Upper lobe of left lung (tissue), 6 donors: ENCODE data around the gene PPM1H. TPM values are rescaled to one million over a fixed set of nuclear protein-coding genes. Genes with fewer than 3 reads are reported as not detected.
"Not testable (repeated sequence)": the region's sequence is repeated elsewhere in the genome, so short reads cannot be mapped to it uniquely, and the experiment has no call there.

ENCODE experiments used
- ATAC-seq, 2 donors: fragments of 200-7000 bp; cut with Tn5 transposase; one replicate each; pipeline ENCODE4 v1.9.1; 2022; ENCODE audit warnings: mild to moderate bottlenecking in 2 of 2, moderate library complexity in 2 of 2; ENCODE audit not compliant: low FRiP score in 2 of 2
- DNase-seq, 2 donors: peaks; one replicate each; pipeline ENCODE4 v3.0.0-alpha.2; 2019 to 2020
- H3K27ac ChIP-seq, 4 donors: fragments of 200-600 bp; sonication (generic); one replicate each; pipeline ENCODE4 v1.5.1; 2016 to 2019
- H3K27me3 ChIP-seq, 4 donors: fragments of 200-600 bp; sonication (generic); one replicate each; pipeline ENCODE4 v1.5.1; 2017 to 2019
- H3K36me3 ChIP-seq, 4 donors: fragments of 200-600 bp; sonication (generic); one replicate each; pipeline ENCODE4 v1.5.1; 2016 to 2019
- H3K4me1 ChIP-seq, 4 donors: fragments of 200-600 bp; sonication (generic); one replicate each; pipeline ENCODE4 v1.5.1; 2018 to 2019
- H3K4me3 ChIP-seq, 4 donors: fragments of 200-600 bp; sonication (generic); one replicate each; pipeline ENCODE4 v1.5.1; 2017 to 2019; ENCODE audit warnings: mild to moderate bottlenecking in 2 of 4, moderate library complexity in 1 of 4
- H3K9me3 ChIP-seq, 4 donors: fragments of 200-600 bp; sonication (generic); one replicate each; pipeline ENCODE4 v1.5.1; 2018 to 2019
- EP300 ChIP-seq, 4 donors: sonication (generic); formaldehyde crosslinking; IDR thresholded peaks; one replicate each; pipeline ENCODE4 v1.5.1; 2017; ENCODE audit warnings: antibody characterized with exemption in 4 of 4, control low read depth in 2 of 4
- POLR2A ChIP-seq, 4 donors: fragments of 450-650 bp; IDR thresholded peaks; one replicate each; pipeline ENCODE4 v1.5.1; 2016 to 2017; ENCODE audit warnings: antibody characterized with exemption in 4 of 4, mild to moderate bottlenecking in 2 of 4
- POLR2AphosphoS5 ChIP-seq, 2 donors: sonication (generic); formaldehyde crosslinking; IDR thresholded peaks; one replicate each; pipeline ENCODE4 v1.5.1; 2017; ENCODE audit warnings: antibody characterized with exemption in 2 of 2
- WGBS, 2 donors: methylation state at CpG; one replicate each; pipeline ENCODE4 v1.1.5; 2017 to 2018; 5-methylcytosine and 5-hydroxymethylcytosine counted together
- total RNA-seq, 6 donors: library from RNA; depleted of rRNA in 4 of 6; stranded (reverse); fragments of >200 nt in 4 of 6; gene quantifications; one replicate each; pipeline versions ENCODE4 v1.1.0 to v1.2.1, GENCODE V29; 2016 to 2021
- TF ChIP-seq, protein P1 (sequence below), 6 experiments: fragments of 450-650 bp in 4 of 6; fragments of 200-600 bp in 2 of 6; sonication (generic) in 2 of 6; IDR thresholded peaks; one replicate each; pipeline ENCODE4 v1.5.1; 2016 to 2019; ENCODE audit warnings: antibody characterized with exemption in 6 of 6
- donor health status: DM: no; HTN: no; CAD: no; lungs with moderate emphysema.
- donor health status: DM: no; HTN: yes; CAD: no; lungs with severe emphysema.

The PPM1H gene
- total RNA-seq, 6 donors from 2014 or later, result 4.2 to 14.2 (median 8.4) TPM

DNA sequence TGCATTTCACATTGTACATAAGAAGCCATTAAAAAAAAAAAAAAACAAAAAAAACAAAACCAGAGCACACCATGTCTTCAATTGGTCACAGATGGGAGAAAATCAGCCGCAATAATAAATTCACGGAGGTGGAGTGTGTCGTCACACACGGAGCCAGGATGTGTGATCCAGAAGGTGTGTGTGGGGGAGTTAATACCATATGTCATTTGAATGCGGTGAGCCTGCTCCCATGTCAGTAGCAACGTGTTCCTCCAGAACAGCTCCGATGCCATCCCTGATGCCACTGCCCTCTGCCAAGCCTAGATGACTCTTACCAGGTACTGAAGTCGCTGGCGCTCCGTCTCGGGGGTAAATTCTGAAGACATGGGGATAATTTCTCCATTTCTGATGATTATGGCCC, 197.8 kb downstream of the PPM1H start:
- Histone ChIP-seq H3K4me1 (peaks cover 0 to 1% (median under 1%) of the 10 kb centered on the region in 4 donors), H3K4me3 (no peak overlapping the region), H3K9me3 (no peaks in the 10 kb centered on the region), H3K27me3 (no peaks in the 10 kb centered on the region), H3K36me3 (no peaks in the 10 kb centered on the region), H3K27ac (no peak overlapping the region)
- TF ChIP-seq EP300 (IDR thresholded peaks at IDR 0.05), result no peak
- TF ChIP-seq, protein P1, sequence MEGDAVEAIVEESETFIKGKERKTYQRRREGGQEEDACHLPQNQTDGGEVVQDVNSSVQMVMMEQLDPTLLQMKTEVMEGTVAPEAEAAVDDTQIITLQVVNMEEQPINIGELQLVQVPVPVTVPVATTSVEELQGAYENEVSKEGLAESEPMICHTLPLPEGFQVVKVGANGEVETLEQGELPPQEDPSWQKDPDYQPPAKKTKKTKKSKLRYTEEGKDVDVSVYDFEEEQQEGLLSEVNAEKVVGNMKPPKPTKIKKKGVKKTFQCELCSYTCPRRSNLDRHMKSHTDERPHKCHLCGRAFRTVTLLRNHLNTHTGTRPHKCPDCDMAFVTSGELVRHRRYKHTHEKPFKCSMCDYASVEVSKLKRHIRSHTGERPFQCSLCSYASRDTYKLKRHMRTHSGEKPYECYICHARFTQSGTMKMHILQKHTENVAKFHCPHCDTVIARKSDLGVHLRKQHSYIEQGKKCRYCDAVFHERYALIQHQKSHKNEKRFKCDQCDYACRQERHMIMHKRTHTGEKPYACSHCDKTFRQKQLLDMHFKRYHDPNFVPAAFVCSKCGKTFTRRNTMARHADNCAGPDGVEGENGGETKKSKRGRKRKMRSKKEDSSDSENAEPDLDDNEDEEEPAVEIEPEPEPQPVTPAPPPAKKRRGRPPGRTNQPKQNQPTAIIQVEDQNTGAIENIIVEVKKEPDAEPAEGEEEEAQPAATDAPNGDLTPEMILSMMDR (IDR thresholded peaks at IDR 0.05), result no peak
- no peak for TF ChIP-seq POLR2A (IDR thresholded peaks at IDR 0.05)
- TF ChIP-seq POLR2AphosphoS5 (IDR thresholded peaks at IDR 0.05), result no peak
- DNase-seq, result no peak
- 97% methylated on average over 11 of the region's 11 CpGs for WGBS, 2 donors
- no peak for ATAC-seq

DNA sequence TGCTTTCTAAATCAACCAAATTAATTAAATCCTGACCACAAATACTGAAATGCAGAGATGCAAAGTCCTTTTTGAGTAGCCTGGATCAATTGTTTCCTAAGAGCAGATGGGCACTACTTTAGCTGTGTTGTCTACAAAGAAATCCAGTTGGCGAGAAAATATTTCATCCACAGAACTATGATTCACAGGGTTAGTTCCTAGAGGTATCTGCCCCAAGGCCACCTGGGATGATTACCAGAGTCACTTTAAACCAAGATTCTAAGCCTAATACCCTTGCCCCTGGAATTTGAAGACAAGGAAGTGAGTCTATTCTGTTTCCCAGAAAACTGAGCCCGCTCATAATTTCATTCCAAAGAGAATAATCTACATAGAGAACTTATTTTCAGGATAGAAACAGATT, 198.4 kb downstream of the PPM1H start:
- H3K27ac ChIP-seq, result no peak overlapping the region
- WGBS, 2 donors, result 96 to 97% methylated on average over 2 of the region's 2 CpGs
- no peaks in the 10 kb centered on the region for H3K36me3 ChIP-seq
- DNase-seq, result no peak
- peaks cover 4 to 7% (median 5%) of the 10 kb centered on the region in 4 donors for H3K4me1 ChIP-seq
- H3K4me3 ChIP-seq, result no peak overlapping the region
- H3K27me3 ChIP-seq, result no peaks in the 10 kb centered on the region
- H3K9me3 ChIP-seq, result no peaks in the 10 kb centered on the region
- TF ChIP-seq POLR2AphosphoS5 (IDR thresholded peaks at IDR 0.05), result no peak
- TF ChIP-seq POLR2A (IDR thresholded peaks at IDR 0.05), result no peak
- ATAC-seq, result no peak

DNA sequence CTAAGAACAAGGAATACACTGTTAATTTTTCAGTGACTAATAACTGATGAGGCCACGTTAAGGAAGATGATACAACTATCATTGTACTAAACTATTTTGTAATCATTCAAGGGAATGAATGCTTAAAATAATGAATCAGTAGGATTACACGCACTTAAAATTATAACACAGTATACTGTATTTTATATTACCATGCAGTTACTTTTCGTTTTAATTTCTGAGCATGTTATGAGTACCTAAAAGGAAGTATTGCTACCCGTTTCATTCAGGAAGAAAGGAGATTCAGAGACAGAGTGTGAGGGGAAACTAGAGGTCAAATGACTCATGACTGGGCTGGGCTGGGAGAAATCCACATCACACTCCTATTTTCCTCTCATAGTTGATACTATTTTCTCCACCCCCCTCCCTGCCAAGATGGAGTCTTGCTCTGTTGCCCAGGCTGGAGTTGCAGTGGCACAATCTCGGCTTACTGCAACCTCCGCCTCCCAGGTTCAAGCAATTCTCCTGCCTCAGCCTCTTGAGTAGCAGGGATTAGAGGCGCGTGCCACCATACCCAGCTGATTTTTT, 202.0 kb downstream of the PPM1H start:
- Histone ChIP-seq H3K4me3 (no peak overlapping the region), H3K4me1 (peaks cover 19 to 35% (median 27%) of the 10 kb centered on the region in 4 donors), H3K27ac (no peak overlapping the region), H3K27me3 (no peaks in the 10 kb centered on the region), H3K36me3 (no peaks in the 10 kb centered on the region), H3K9me3 (no peaks in the 10 kb centered on the region)
- TF ChIP-seq POLR2AphosphoS5 (IDR thresholded peaks at IDR 0.05), result no peak
- no peak for TF ChIP-seq EP300 (IDR thresholded peaks at IDR 0.05)
- TF ChIP-seq POLR2A (IDR thresholded peaks at IDR 0.05), result no peak
- TF ChIP-seq, protein P1 (IDR thresholded peaks at IDR 0.05), result no peak
- WGBS, 2 donors, result 80 to 81% methylated on average over 8 of the region's 8 CpGs
- ATAC-seq (peak in 1 of 2 donors; percentile 64), DNase-seq (no peak)

DNA sequence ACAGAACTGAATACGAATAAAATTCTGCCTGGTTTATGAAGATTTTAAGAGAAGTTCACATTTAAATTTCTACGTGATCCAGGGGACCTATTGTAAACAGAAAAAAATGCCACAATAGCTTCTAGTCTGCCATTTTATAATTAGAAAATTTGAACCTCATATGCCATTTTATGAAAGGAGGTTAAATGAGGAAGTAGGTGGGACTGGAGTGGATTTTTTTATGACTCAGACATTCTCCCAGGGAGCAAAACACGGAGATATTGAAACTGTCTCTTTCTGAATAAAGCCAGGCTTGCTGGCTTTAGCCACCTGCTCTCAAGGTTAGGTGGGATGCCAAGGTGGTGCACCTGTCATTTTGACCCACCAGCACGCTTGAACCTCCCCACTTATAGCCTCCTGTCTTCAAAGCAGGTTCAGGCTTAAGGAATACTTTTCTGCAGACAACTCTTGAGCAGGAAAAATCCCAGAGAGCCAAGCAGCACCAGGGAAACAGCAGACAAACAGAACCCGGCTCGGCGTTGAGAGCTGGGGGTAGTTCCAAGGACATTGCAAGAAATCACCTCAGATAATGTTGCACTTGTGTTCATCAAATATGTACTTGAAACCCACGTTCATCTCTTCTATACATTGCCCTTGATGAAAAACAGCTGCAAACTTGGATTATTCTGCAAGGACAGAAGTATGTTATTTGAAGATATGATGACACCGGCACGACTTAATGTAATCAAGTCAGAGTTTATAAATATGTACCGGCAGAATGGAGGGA, 203.7 kb downstream of the PPM1H start:
- WGBS, 2 donors, result 64 to 67% methylated on average over 11 of the region's 11 CpGs
- DNase-seq (no peak), ATAC-seq (peak in 1 of 2 donors; percentile 75)
- H3K27me3 ChIP-seq, result no peaks in the 10 kb centered on the region
- H3K36me3 ChIP-seq, result no peaks in the 10 kb centered on the region
- H3K9me3 ChIP-seq, result no peaks in the 10 kb centered on the region
- H3K4me1 ChIP-seq, result peaks cover 19 to 35% (median 27%) of the 10 kb centered on the region in 4 donors
- peak overlapping the region in 2 of 4 donors; percentile 28 to 52 for H3K27ac ChIP-seq
- H3K4me3 ChIP-seq, result peak overlapping the region in 1 of 4 donors; percentile 10
- TF ChIP-seq EP300 (IDR thresholded peaks at IDR 0.05), result no peak

DNA sequence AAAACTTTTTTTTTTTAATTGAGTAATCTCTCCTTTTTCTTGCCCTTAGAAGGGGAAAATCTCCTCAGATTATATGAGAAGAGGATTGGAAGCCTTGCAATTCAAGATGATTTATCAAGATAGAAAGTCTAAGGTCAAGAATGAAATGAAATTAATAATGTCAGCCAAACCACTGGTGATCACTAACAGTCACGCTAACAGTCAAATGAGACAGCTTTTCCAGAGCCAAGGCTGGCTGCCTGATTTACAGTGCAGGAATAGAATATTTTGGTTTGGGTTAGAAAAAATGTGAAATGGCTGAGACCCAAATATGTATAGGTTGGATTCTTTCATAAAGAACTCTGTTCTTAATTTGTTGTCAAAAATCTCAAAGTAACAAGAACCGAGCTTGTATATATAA, 204.3 kb downstream of the PPM1H start:
- no peak overlapping the region for H3K4me3 ChIP-seq
- whole genome bisulfite sequencing, 2 donors, result 69 to 82% methylated on average over 2 of the region's 2 CpGs

DNA sequence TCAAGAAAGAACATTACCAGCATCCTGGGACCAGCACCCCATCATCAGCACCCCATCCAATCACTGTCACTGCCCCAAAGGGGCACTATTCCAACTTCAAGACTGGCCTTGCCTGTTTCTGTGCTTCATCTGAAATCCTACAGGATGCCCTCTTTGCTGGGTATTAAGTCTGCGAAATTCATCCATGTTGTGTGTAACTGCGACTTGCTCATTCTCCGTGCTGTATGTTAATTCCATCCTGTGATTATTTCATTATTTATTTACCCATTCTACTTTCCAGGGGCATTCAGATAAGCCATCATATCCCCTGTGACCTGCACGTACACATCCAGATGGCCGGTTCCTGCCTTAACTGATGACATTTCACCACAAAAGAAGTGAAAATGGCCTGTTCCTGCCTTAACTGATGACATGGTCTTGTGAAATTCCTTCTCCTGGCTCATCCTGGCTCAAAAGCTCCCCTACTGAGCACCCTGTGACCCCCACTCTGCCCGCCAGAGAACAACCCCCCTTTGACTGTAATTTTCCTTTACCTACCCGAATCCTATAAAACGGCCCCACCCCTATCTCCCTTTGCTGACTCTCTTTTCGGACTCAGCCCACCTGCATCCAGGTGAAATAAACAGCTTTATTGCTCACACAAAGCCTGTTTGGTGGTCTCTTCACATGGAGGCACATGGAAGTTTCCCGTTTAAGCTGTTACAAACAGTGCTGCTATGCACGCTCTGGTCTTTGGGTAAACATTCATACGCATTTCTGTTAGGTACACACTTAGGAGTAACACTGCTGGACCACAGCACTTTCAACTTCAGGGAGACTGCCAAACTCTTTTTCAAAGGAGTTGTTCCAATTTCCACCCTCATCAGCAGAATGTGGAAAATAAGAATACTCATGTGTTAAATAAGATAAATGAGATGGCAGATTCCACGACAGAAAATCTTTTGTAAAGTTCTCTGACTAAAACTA, 205.1 kb downstream of the PPM1H start:
- Histone ChIP-seq H3K4me1 (peaks cover 22 to 41% (median 34%) of the 10 kb centered on the region in 4 donors), H3K27ac (peak overlapping the region in 2 of 4 donors; percentile 27 to 49)
- WGBS, 2 donors, result 75% methylated on average over 13 of the region's 13 CpGs
- H3K4me3 ChIP-seq, DNase-seq, H3K36me3 ChIP-seq, H3K9me3 ChIP-seq, H3K27me3 ChIP-seq: not testable (repeated sequence)
- ATAC-seq, result peak; percentile 49 to 50

More for the DNA sequence above, 204.3 kb downstream of the PPM1H start:
- Histone ChIP-seq H3K9me3 (no peaks in the 10 kb centered on the region), H3K27ac (peak overlapping the region in 2 of 4 donors; percentile 27 to 49), H3K36me3 (no peaks in the 10 kb centered on the region), H3K27me3 (no peaks in the 10 kb centered on the region), H3K4me1 (peaks cover 19 to 35% (median 28%) of the 10 kb centered on the region in 4 donors)
- ATAC-seq (peak in 1 of 2 donors; percentile 50), DNase-seq (no peak)
- TF ChIP-seq EP300 (IDR thresholded peaks at IDR 0.05), result no peak
